Measurements from ENCODE around the gene AGAP5.
"Not testable (repeated sequence)": the region's sequence is repeated elsewhere in the genome, so short reads cannot be mapped to it uniquely, and the experiment has no call there.

The AGAP5 gene

GRCh38 chr10:73729781-73730152 lies 31.9 kb upstream of the AGAP5 start:
- not testable (repeated sequence) for H3K27me3 Mint-ChIP-seq, DNase-seq, H3K9me3 Mint-ChIP-seq
- peaks cover 25% of the 10 kb centered on the region for H3K4me1 Mint-ChIP-seq (ENCODE audit: low read depth)
- peaks cover 50% of the 10 kb centered on the region for H3K36me3 Mint-ChIP-seq (ENCODE audit: low read depth)
- H3K4me3 Mint-ChIP-seq, result peak overlapping the region; percentile 100
- peak overlapping the region; percentile 99 for H3K27ac Mint-ChIP-seq

GRCh38 chr10:73723516-73723915 lies 25.6 kb upstream of the AGAP5 start:
- Mint-ChIP-seq H3K27me3 (no peaks in the 10 kb centered on the region), H3K4me3 (no peak overlapping the region), H3K9me3 (no peaks in the 10 kb centered on the region), H3K36me3 (ENCODE audit: low read depth) (peaks cover 89% of the 10 kb centered on the region), H3K27ac (no peak overlapping the region), H3K4me1 (ENCODE audit: low read depth) (peaks cover 11% of the 10 kb centered on the region)
- DNase-seq, result no peak

DNA sequence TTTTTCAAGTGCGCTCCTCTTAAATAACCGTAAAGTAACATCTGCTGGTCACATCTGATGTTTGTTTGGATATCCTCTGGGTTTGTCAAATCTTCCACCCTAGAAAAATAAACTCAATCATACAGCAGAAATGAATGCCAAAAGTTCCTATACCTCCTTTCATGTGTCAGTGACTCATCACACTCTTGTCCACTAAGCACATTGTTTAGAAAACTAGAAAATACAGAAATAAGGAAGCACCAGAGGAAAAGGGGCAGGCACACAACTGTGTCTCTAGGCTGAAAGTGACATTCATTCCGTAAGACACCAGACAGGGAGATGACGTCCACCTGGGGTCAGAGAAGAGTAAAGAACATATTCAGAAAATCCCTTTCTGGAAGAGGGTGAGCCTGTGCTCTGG lies 22.7 kb upstream of the AGAP5 start:
- DNase-seq; H3K4me1 Mint-ChIP-seq (ENCODE audit: low read depth); H3K4me3 Mint-ChIP-seq; H3K9me3 Mint-ChIP-seq; H3K27me3 Mint-ChIP-seq: not testable (repeated sequence)
- Mint-ChIP-seq H3K27ac (peak overlapping the region; percentile 41), H3K36me3 (ENCODE audit: low read depth) (peaks cover 93% of the 10 kb centered on the region)

- Mint-ChIP-seq H3K9me3 (no peaks in the 10 kb centered on the region), H3K27me3 (no peaks in the 10 kb centered on the region), H3K36me3 (ENCODE audit: low read depth) (peaks cover 93% of the 10 kb centered on the region), H3K27ac (peak overlapping the region; percentile 7), H3K4me1 (ENCODE audit: low read depth) (peaks cover 5% of the 10 kb centered on the region), H3K4me3 (no peak overlapping the region)
- DNase-seq, result no peak
Observed at GRCh38 chr10:73717556-73717955, 19.6 kb upstream of the AGAP5 start.

DNA sequence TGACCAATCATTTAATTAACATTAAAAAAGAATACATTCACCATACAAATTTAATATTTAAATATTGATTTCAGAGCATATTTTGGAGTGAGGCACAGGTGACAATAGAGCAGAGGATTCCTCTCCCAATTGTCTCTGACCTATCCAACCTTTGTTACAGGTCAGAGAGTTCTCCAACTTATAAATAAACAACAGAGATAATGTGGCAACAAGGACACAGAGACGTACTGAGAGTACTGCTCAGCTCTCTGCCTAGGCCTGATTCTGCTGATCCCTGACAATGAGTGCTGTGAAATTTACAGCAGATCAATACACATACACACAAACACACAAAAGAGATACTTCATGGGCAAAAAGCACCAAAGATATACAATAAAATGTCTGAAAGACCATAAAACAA lies 18.3 kb upstream of the AGAP5 start:
- DNase-seq, result no peak
- H3K4me3 Mint-ChIP-seq, result no peak overlapping the region
- no peaks in the 10 kb centered on the region for H3K27me3 Mint-ChIP-seq
- H3K9me3 Mint-ChIP-seq, result no peaks in the 10 kb centered on the region
- H3K27ac Mint-ChIP-seq, result peak overlapping the region; percentile 53
- peaks cover 5% of the 10 kb centered on the region for H3K4me1 Mint-ChIP-seq (ENCODE audit: low read depth)
- H3K36me3 Mint-ChIP-seq (ENCODE audit: low read depth), result peaks cover 87% of the 10 kb centered on the region

GRCh38 chr10:73715179-73716156 lies 17.6 kb upstream of the AGAP5 start:
- H3K27ac Mint-ChIP-seq; DNase-seq; H3K4me1 Mint-ChIP-seq (ENCODE audit: low read depth); H3K4me3 Mint-ChIP-seq; H3K9me3 Mint-ChIP-seq; H3K27me3 Mint-ChIP-seq: not testable (repeated sequence)
- peaks cover 86% of the 10 kb centered on the region for H3K36me3 Mint-ChIP-seq (ENCODE audit: low read depth)

- not testable (repeated sequence) for H3K9me3 Mint-ChIP-seq; H3K27me3 Mint-ChIP-seq; DNase-seq; H3K4me1 Mint-ChIP-seq (ENCODE audit: low read depth); H3K27ac Mint-ChIP-seq; H3K4me3 Mint-ChIP-seq
- H3K36me3 Mint-ChIP-seq (ENCODE audit: low read depth), result peaks cover 84% of the 10 kb centered on the region
Observed at GRCh38 chr10:73714483-73714882, 16.6 kb upstream of the AGAP5 start.

- not testable (repeated sequence) for H3K27me3 Mint-ChIP-seq; H3K4me3 Mint-ChIP-seq; H3K4me1 Mint-ChIP-seq (ENCODE audit: low read depth); H3K9me3 Mint-ChIP-seq; H3K27ac Mint-ChIP-seq; DNase-seq
- peaks cover 83% of the 10 kb centered on the region for H3K36me3 Mint-ChIP-seq (ENCODE audit: low read depth)
Observed at GRCh38 chr10:73713912-73714311, 16.0 kb upstream of the AGAP5 start.

- Mint-ChIP-seq H3K4me1 (ENCODE audit: low read depth) (peaks cover 15% of the 10 kb centered on the region), H3K36me3 (ENCODE audit: low read depth) (peaks cover 68% of the 10 kb centered on the region)
- H3K27me3 Mint-ChIP-seq, DNase-seq, H3K4me3 Mint-ChIP-seq, H3K27ac Mint-ChIP-seq, H3K9me3 Mint-ChIP-seq: not testable (repeated sequence)
Observed at GRCh38 chr10:73711683-73712082, 13.8 kb upstream of the AGAP5 start.

DNA sequence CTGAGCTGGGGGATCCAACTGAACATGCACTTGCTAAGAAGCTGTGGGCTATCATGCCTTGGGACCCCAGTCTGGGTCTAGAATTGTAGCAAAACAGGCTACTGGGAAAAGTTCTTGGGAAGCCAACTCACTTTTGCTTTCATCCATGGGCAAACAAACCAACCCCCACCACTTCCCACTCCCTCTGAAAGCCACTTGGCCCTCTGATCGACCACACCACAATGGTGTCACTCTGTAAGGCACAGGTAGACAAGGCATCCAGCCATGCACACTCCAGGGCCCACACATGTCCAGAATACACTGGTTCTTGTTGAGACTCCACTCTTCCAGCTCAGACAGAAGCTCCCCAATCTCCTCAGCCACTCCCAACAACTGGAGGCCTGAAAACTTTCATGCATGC lies 10.2 kb upstream of the AGAP5 start:
- H3K27me3 Mint-ChIP-seq, H3K9me3 Mint-ChIP-seq, H3K4me3 Mint-ChIP-seq, DNase-seq: not testable (repeated sequence)
- Mint-ChIP-seq H3K36me3 (ENCODE audit: low read depth) (peaks cover 61% of the 10 kb centered on the region), H3K4me1 (ENCODE audit: low read depth) (peaks cover 27% of the 10 kb centered on the region), H3K27ac (peak overlapping the region; percentile 29)

- Mint-ChIP-seq H3K36me3 (ENCODE audit: low read depth) (peaks cover 58% of the 10 kb centered on the region), H3K4me1 (ENCODE audit: low read depth) (peaks cover 27% of the 10 kb centered on the region)
- H3K27me3 Mint-ChIP-seq, H3K27ac Mint-ChIP-seq, H3K9me3 Mint-ChIP-seq, DNase-seq, H3K4me3 Mint-ChIP-seq: not testable (repeated sequence)
Observed at GRCh38 chr10:73707628-73708027, 9.7 kb upstream of the AGAP5 start.

DNA sequence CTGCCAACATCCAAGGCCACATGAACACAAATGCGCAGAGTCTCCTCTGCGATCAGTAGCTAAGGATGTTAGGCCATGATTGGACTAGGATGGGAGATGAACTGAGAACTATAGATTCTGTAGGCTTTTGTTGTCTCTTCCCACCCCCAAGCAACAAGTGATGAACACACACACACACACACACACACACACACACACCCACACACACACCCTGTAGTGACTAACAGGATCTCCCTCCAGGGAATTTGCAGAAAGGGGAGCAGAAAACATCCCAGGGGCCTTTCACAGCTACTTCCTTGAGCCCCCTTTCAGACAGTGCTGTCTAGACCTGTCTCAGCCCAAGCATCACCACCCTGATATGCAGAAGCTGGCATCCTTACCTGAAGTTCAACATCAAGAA lies 8.6 kb upstream of the AGAP5 start:
- H3K9me3 Mint-ChIP-seq, H3K27me3 Mint-ChIP-seq, H3K4me3 Mint-ChIP-seq, DNase-seq: not testable (repeated sequence)
- H3K27ac Mint-ChIP-seq, result peak overlapping the region; percentile 34
- H3K36me3 Mint-ChIP-seq (ENCODE audit: low read depth), result peaks cover 59% of the 10 kb centered on the region
- peaks cover 30% of the 10 kb centered on the region for H3K4me1 Mint-ChIP-seq (ENCODE audit: low read depth)

DNA sequence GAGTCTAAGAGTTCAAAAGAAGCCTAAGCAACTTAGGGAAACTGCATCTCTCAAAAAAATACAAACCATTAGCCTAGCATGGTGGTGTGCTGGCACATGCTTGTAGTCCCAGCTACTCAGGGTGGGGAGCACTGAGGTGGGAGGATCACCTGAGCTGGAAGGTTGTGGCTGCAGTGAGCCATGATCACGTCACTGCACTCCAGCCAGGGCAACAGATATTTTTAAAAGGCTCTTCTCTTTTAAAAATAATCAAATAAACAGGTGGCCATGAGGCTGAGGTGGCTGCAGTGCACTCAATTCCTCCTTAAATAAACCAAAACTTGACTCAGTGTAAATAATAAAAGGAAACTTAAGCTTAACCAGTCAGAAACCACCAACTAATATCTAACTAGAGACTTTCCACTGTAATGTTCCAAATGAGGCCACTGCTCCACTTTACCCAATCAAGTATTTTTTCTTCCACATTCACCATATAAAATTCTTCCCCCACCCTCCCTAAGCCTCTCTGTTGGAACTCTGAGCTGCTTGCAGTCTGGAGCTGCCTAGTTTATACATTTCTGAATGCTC lies 7.7 kb upstream of the AGAP5 start:
- H3K36me3 Mint-ChIP-seq (ENCODE audit: low read depth), result peaks cover 60% of the 10 kb centered on the region
- not testable (repeated sequence) for H3K9me3 Mint-ChIP-seq, DNase-seq, H3K27me3 Mint-ChIP-seq, H3K4me3 Mint-ChIP-seq
- H3K27ac Mint-ChIP-seq, result peak overlapping the region; percentile 40
- peaks cover 30% of the 10 kb centered on the region for H3K4me1 Mint-ChIP-seq (ENCODE audit: low read depth)

DNA sequence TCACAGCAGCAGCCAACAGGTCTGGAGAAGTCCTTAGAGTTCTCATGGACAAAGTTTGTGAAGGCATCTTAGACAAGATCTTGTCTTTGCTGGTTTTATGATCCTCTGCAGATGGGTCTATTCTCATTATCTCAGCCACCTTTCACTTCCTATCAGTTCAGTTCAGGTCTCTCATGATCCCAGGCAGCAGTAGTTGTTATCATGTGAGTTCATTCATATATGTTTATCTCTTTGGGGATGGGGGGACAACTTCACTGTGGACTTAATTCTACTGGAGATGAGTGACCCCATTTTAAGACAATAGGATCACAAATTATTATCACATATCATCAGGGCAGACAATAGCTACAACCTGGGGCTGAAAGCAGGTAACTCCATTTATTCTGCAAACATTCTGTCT lies 6.0 kb upstream of the AGAP5 start:
- not testable (repeated sequence) for H3K27ac Mint-ChIP-seq, H3K27me3 Mint-ChIP-seq, DNase-seq, H3K4me3 Mint-ChIP-seq, H3K9me3 Mint-ChIP-seq
- Mint-ChIP-seq H3K4me1 (ENCODE audit: low read depth) (peaks cover 30% of the 10 kb centered on the region), H3K36me3 (ENCODE audit: low read depth) (peaks cover 51% of the 10 kb centered on the region)

DNA sequence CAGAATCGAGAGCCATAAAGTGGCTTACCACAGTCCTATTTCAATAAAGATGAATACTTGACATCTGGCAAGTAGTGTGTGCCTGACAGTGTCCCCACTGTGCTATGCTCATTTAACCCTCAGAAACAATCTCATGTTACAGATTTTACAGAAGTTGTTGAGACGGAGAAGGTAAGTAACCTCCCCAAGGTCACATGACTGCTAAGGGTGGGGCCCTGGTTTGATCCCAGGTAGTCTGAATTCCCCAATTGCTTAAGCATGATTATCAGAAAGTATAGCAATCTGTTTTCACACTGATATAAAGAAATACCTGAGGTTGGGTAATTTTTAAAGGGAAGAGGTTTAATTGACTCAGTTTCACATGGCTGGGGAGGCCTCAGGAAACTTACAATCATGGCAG lies 910 bp upstream of the AGAP5 start:
- DNase-seq; H3K9me3 Mint-ChIP-seq; H3K27me3 Mint-ChIP-seq; H3K4me3 Mint-ChIP-seq; H3K4me1 Mint-ChIP-seq (ENCODE audit: low read depth); H3K27ac Mint-ChIP-seq: not testable (repeated sequence)
- H3K36me3 Mint-ChIP-seq (ENCODE audit: low read depth), result peaks cover 44% of the 10 kb centered on the region

Data from activated T-cell treated with anti-CD3 and anti-CD28 coated beads, Interleukin-2, amount 50 U/mL, for 24 hours (primary cell).